ENCODE results near the gene SESN1.
"Not testable (repeated sequence)": the region's sequence is repeated elsewhere in the genome, so short reads cannot be mapped to it uniquely, and the experiment has no call there.

Gene SESN1

DNA sequence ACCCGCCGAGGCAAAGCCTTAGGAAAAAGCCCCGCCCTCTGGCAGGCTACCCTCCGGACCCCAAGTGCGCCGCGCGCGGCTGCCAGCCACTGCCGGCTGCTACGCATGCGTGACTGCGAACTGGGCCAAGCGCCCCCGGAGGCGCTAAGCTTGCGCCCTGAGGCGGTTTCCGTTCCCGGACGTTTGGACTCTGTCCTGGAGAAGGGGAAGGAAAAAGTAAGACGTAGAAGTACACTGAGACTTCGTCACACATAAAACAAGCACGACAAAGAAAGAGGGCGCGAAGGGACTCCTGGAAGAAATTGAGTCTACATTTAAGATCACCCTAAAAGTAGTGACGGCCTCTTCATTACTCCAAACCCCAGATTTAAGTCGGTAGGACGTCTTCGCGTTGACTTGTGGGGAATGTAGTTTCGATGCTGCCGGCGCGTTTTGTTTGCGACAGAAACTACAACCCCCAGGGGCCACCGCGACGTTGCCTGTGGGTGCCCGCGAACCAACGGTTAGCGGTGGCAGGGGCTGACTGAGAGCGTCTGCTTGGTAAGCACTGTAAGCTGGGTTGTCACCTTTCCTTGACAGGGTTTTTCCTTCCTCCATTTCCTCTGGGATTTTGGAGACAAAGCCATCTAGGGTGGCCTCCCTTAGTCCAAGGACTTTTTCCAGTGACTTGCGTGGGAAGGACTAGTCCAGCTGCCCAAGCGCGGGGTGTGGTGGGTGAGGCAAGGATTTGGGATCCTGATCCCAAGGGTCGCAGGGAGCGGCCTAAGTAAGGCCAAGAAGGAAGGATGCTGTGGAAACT, 589 bp upstream of the SESN1 start, which contains the start of gene CEP57L1:
TSS of gene CEP57L1 (plus strand) at position 472 of the 799 bp plus-strand sequence. CDS start 49,715 bp downstream, outside the sequence.
- DNase-seq (ENCODE audit: low spot score): peak; percentile 99

DNA sequence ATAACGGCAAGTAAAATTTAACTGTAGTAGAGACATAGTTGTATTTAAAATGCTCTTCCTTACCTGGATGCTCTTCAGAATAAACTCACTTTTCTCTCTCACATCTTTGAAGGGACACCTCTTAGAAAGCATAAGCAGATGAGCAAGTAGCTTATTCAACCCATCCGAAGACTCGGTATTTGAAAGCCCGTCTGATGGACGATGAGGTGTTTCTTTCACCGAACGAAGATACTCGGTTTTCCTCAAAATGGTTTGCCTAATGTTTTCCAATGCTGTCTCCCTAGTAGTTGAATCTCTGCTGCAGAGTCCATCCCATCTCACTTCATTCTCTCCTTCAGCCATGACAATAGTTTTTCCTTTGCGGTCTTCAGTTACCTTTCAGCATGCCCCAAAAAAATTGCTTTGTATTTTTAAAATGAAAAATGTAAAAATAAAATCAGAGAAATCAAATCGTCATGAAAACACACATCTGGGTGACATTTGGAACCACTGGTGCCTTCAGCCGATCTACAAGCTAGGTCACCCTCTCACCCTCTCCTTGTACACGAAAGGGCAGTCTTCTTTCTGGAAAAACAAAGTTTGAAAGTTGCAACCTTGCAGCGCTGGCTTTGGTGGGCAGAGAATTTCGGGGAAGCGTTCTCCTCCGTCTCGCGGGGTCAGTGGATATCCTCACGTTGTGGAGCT, 772 bp downstream of the SESN1 start:
- DNase-seq (ENCODE audit: low spot score): no peak

DNA sequence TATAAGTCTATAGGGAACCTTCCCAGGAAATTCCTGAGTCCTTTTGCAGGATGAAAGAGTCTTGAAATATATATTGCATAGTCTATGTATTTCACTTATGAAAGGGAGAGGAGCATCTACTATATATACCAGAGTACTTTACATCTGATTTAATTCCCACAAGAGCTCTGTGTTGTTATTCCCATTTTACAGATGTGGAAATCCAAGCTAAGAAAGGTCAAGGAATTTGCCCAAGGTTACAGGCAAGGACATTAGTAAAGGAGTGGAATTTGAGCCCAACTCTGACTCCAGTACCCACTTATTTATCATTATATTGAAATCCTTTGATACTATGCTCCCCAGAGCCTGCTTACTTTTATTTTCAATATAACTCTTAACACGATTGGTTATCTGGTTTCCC, 2.6 kb downstream of the SESN1 start:
- no peak for DNase-seq (ENCODE audit: low spot score)

DNA sequence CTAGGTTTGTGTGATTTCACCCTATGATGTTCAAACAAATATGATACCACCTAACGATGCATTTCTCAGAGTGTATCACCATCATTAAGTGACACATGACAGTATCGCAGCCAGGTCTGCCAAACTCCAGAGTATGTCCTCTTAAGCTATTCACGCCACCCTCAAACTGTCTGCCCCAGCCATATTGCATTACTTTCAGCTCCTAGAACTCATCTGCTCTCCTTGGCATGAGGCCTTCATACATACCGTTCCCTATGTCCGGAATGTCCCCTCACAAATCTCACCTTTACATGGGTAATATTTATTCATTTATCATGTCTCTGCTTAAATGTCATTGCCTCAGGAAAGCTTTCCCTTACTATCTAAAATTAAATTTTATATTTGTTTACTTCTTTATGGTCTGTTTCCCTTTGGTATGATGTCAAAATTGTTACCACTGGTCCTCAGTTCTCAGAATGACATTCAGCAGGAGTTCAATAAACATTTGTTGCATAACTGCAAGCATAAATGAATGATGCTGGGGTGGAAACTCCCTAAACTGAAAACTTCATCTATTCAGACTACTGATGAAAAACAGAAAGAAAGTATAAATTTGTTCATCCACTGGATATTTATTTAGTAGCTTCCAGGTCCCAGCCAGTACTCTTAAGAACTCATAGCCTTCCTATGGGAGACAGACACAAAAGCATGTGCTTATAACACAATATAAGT, 3.2 kb downstream of the SESN1 start:
- DNase-seq (ENCODE audit: low spot score): no peak

DNA sequence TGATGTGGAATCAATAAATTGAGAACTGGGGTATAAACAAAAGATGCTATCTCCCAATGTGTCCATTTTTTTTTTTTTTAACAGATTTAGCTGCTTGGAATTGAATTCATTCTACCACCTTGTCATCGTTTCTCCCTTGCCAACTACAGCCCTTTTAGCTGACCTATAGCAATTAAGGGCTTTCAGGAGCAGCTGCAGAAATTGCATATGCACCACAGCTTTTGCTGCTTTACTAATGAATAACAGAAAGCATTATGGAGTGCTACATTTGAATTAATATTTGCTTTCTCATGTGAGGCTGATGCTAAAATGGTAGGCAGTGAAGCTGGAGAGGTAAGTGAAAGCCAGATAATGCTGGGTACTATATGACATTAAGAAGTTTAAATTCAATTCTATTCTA, 5.7 kb downstream of the SESN1 start:
- no peak for DNase-seq (ENCODE audit: low spot score)

DNA sequence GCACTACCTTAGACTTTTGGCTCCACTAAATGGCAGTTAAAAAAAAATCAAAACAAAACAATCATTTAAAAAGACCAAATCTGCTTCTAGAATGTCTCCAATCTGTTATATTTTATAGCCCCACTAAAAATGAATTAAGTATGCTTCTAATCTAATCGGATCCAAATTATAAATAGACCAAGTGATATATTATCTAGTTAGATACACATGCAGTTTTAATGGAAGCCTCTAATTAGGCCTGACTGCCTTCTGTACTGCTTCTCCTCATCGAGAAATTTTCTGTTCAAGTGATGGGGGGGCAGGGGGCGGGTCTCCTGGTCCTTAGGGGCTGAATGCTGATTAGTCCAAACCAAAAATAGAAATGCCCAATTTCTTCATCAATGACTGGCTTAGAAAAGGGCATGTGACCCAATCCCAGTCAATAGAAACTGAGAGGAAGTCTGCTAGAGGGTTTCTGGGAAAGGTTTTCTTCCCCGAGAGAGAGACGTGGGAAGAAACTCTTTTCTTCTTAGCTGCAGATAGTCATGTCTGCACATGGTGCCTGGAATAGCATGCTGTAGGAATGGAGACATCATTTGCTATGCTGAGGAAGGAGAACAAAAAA, 6.9 kb downstream of the SESN1 start:
- no peak for DNase-seq (ENCODE audit: low spot score)

DNA sequence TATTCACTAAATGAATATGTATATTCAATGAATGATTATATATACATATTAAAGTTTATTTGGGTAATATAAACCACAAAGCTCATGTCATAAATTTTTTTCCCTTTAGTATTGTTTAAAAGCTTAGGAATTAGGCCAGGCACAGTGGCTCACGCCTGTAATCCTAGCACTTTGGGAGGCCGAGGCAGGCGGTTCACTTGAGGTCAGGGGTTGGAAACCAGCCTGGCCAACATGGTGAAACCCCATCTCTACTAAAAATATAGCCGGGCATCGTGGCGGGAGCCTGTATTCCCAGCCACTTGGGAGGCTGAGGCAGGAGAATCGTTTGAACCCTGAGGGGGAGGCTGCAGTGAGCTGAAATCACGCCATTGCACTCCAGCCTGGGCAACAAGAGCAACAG, 10.5 kb downstream of the SESN1 start:
- not testable (repeated sequence) for DNase-seq (ENCODE audit: low spot score)

DNA sequence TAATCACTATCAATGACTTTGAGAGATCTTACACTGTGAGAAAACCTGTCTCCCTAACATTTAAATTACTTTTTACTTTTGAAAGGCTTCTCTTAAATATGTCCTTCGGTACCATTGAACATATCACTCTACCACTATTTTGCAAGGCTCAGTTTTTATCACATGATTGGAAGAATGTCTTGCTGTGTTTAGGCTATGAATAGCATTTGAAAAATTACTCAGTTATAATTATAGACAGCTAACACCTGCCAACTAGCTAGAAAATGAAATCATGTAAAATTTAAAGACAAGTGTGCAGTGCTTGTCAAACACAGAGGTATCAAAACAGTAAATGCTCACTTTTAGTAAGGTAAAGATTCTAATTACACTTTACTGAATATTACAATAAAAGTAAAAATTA, 11.0 kb downstream of the SESN1 start:
- DNase-seq (ENCODE audit: low spot score): no peak

DNA sequence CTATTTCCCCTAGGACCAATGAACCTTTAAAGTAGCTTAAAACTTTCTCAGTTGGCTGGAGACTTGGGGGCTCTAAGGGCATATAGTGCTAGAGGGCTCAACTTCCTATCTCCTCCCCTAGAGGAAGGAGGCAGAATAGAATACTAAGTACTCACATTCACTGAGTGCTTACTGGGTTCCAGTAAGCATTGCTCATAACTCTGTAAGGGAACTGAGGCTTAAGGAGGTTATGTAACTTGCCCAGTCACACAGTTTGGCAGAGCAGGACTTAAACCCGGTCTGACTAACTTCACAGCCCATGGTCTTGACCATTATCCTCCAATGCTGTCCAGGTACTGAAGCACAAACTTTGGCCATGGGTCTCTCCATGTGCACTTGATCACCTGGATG, 12.5 kb downstream of the SESN1 start:
- no peak for DNase-seq (ENCODE audit: low spot score)

DNA sequence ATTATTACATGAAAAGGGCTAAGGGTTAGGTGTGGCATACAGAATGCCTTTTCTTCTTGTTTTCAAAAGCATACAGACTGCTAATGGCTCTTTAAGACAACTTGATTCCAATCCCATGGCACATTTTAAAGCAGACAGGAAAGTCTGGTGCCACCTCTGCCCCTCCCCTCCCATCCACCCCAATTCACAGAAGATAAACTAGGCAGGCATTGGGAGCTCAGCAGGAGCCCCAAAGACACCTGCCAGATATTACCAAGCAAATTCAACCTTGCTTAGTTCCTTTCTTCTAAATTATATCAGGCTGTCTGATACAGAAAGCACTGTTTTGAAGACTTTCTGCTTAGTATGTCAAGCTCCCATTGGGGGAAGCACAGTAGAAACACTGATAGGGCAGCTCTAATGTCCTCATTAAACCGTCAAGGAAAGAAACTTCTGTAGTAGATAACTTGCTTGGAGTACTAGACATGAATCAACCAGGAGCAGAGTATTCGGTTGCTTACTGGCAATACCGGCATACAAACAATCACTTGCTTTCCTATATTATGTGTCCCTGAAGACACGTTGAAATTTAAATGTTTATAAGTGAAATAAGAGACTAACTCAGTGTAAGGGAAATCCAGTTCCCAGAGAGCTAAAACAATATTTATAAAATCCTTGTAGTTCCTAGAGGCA, 13.0 kb downstream of the SESN1 start:
- no peak for DNase-seq (ENCODE audit: low spot score)

DNA sequence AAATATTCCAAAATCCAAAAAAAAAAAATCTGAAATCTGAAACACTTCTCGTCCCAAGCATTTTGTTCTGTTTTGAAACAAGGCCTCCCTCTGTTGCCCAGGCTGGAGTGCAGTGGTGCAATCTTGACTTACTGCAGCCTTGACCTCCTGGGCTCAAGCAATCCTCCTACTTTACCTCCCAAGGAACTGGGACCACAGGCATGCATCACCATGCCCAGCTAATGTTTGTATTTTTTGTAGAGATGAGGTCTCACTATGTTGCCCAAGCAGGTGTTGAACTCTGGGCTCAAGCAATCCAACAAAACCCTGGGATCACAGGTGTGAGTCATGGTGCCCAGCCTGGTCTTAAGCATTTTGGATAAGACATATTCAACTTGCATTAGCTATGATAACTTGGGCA, 13.6 kb downstream of the SESN1 start:
- no peak for DNase-seq (ENCODE audit: low spot score)

DNA sequence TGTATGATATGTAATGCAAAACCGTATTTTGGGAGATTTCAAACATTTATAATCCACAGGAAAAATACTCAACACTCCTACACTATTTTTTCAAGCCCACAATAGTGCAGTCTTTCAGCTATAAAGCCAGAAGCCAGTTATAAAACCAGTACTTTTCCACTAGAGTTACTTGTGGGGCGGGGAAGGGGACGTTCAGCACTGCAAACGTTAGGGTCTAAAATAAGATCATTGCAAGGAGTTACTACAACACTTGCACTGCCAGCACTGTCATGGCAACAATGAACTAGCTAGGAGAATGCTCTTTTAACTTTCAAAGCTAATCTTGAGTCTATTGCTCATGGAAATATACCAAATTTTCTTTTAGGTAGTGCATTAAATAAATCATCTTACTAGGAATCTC, 14.7 kb downstream of the SESN1 start:
- DNase-seq (ENCODE audit: low spot score): no peak

DNA sequence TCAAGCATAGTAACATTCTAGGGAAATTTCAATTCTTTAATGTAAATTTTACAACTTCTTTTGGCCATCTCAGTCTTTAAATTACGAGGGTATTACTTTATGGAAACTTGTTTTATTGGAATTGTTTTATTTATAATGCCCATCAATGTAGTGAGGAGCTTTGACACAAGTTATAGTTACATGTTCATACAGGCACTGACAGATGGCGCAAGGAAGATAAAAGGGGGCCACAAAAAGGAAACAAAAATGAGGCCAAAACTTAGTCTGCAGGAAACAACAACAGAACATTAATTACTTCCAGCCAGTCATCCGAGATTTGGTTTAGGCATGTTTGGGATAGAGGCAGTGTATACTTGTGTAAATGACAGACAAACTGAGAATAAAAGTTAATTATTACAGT, 18.3 kb downstream of the SESN1 start:
- DNase-seq (ENCODE audit: low spot score): no peak

DNA sequence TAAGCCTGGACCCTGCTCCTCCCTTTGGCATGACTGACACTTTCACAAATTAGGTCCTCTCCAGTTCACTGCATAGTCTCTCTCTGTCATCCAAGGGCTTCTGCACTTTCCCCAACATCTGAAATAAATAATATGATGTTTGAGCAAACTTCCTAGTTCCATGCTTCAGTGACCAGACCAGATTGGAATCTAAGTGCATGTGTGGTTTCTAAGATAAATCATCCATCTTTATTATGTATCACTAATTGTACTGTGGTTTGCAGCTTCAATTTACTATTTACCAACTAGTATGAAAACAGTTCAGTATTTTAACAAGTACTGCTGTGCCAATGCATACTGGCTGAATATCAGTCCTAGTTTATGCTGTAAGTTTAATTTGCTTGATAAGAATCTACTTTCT, 18.7 kb downstream of the SESN1 start:
- DNase-seq (ENCODE audit: low spot score): no peak

DNA sequence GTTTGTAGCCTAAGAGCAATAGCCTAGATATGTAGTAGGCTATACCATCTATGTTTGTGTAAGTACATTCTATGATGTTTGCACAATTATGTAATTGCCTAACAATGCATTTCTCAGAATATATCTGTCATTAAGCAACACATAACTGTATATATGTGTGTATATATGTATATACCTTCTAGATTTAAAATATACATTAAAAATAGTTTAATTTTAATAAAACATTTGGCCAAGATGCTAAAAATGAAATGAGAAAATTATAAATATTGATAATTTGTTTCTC, 20.6 kb downstream of the SESN1 start:
- DNase-seq (ENCODE audit: low spot score): no peak

DNA sequence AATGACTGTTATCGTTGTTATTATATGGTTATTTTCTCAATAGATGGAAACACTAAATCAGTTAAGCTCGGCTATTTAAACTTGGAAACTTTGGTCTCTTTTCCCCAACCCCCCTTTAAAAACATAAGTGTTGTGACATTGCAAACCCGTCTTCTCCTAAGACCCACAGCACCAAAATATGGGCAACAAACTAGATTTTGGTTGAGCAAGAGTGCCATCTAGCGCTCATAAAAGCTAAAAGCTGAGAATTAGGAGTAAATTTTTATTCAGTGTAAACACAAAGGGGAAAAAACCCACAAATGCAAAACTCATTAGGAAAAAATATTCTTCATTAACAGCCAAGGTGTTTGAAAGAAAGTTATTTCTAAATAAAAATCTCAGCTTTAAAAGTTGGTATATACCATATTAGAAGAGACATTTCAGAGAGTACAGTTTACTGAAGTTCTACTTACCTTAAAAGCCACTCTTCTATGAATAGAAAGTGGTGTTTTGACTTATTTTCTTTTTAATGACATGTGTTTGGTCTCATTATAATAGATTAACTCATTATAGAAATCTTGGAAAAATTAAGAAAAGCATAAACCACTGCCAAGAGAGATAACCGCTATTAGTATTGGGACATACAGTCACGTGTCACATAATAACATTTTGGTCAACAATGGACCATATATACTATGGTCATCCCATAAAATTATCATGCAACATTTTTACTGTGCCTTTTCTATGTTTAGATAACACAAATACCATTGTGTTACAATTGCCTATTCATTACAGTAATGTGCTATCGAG, 21.1 kb downstream of the SESN1 start:
- no peak for DNase-seq (ENCODE audit: low spot score)

DNA sequence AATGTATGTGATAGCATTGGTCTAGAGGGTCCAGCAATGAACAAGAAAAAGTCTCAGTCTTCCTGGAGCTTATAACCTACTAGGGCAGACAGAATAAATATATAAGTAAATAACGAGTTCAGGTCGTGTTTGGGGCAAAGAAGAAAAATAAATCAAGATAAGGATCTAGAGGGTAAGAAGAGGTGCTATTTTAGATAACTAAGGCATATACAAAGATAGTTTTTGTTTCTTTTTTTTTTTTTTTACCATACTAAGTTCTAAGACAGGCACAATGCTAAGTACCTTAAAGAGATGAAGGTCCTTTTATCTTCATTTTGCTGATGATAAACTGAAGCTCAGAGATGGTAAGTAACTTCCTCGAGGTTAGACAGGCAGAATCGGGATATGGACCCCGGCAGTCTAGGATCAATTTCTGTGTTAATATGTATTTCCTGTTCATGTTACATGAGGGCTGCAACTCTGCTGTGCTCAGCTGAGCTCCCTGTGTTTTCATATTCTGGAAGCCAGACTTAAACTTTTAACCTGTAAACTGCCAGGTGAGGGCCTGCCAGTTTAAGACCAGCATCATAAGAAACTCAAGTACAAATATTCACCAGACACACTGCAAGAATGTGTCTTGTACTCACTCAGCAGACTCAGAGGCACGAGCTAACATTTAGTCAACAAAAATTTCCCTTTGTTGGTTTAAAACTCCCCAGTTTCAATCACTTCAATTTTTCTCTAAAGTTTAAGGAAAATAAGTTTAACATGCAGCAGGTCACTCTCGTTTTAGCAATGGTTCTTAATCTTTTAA, 23.3 kb downstream of the SESN1 start:
- no peak for DNase-seq (ENCODE audit: low spot score)

DNA sequence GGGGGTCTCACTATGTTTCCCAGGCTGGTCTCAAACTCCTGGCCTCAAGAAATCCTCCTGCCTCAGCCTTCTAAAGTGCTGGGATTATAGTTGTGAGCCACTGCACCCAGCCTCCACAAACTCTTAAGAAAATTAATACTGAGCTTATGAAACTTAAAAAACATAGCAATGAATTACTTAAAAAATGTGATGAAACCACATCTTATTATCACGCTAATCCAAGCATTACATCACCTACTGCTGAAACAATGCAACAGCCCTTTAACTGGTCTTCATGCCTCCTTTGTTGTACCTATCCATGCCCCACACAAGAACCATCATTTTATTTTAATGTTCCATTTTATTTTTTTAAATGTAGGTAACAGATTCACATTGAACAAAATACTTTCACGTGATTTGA, 24.9 kb downstream of the SESN1 start:
- no peak for DNase-seq (ENCODE audit: low spot score)

DNA sequence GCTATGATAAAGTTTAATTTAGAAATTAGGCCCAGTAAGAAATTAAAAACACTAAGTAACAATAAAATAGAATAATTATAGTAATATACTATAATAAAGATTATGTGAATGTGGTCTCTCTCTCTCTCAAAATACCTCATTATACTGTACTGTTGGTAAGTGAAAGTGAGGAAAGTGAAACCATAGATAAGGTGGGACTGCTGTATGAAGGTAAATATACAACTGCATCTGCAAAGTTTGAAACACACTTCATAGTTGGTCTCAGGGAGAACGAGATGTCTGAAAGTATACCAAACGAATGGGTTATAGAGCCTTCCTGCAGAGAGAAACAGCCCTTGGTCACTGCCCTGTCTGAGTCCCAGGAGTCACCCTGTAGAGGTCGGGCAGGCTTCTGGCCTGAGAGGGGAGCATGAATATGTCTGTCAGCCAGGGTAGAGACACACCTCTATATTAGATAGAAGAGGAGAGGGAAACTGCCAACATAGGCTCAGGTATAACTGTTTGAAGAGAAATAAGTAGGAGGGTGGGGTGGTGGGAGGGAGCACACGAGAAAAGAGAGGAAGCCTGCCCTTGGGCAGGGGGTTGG, 31.8 kb downstream of the SESN1 start:
- DNase-seq (ENCODE audit: low spot score): no peak

DNA sequence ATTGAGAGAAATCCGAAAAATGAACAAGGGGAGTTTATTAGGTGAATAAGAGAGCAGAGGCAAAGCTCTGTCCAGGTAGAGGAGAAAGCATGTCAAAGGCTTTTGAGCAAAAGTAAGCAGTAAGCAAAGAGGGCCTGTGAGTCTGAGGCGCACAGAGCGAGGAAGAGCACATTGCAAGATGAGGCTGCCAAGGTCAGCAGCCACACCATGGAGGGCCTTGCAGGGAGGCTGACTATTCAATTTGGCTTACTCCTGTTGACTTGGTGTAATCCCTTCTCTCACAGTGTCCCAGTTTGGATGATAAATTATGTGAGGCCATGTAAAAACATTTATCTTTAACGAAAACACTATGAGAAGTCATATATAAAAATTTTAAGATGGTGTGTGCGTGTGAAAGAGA, 32.4 kb downstream of the SESN1 start:
- DNase-seq (ENCODE audit: low spot score): no peak

All from ecto neural progenitor cell (in vitro differentiated cells).